Measurements from ENCODE around the gene DNASE1L3. TPM values are rescaled to one million over a fixed set of nuclear protein-coding genes. Genes with fewer than 3 reads are reported as not detected.

Gene DNASE1L3
- total RNA-seq, 4 donors from 2014 or later = 1.2 to 11.5 (median 2.4) TPM

DNA sequence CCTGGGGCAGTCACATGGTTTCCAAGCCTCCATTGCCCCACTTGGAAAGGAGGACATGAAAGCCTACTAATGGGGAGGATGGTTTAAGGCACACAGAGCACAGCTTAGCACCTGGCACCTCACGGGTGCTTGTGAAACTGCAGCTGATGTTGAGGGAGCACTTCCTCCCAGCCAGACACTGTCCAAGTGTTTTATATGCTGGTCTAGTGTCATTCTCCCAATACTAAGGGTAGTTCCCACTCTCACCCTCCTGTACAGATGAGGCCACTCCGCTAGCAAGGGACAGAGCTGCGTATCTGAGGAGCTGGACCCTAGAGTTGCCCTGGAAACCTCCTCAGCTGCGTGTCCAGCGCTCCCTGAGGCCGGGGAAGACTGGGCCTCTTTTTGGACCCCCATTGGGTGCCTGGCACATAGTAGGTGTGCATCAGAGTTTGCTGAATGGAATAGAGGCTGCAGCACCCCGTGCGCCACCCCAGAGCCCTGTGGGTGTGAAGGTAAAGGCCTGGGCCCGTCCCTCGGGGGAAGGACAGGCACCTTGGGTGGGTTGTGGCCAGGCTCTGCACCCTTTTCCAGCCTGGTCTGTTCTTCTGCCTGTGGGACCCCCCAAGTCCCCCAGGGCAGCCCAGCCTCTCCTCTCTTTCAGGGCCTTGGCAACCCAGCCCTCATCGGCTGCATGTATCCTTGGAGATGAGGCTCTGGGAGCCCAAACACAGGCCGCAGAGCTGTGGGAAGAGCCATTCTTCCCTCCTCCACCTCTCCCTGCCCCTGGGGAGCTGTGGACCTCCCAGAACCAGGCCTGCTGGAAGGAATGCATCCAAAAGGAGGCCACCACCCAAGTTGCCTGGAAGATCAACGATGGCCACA, 31.3 kb downstream of the DNASE1L3 start:
- TF ChIP-seq, protein P1, sequence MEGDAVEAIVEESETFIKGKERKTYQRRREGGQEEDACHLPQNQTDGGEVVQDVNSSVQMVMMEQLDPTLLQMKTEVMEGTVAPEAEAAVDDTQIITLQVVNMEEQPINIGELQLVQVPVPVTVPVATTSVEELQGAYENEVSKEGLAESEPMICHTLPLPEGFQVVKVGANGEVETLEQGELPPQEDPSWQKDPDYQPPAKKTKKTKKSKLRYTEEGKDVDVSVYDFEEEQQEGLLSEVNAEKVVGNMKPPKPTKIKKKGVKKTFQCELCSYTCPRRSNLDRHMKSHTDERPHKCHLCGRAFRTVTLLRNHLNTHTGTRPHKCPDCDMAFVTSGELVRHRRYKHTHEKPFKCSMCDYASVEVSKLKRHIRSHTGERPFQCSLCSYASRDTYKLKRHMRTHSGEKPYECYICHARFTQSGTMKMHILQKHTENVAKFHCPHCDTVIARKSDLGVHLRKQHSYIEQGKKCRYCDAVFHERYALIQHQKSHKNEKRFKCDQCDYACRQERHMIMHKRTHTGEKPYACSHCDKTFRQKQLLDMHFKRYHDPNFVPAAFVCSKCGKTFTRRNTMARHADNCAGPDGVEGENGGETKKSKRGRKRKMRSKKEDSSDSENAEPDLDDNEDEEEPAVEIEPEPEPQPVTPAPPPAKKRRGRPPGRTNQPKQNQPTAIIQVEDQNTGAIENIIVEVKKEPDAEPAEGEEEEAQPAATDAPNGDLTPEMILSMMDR (IDR thresholded peaks at IDR 0.05; ENCODE audit: low read depth) = no peak

DNA sequence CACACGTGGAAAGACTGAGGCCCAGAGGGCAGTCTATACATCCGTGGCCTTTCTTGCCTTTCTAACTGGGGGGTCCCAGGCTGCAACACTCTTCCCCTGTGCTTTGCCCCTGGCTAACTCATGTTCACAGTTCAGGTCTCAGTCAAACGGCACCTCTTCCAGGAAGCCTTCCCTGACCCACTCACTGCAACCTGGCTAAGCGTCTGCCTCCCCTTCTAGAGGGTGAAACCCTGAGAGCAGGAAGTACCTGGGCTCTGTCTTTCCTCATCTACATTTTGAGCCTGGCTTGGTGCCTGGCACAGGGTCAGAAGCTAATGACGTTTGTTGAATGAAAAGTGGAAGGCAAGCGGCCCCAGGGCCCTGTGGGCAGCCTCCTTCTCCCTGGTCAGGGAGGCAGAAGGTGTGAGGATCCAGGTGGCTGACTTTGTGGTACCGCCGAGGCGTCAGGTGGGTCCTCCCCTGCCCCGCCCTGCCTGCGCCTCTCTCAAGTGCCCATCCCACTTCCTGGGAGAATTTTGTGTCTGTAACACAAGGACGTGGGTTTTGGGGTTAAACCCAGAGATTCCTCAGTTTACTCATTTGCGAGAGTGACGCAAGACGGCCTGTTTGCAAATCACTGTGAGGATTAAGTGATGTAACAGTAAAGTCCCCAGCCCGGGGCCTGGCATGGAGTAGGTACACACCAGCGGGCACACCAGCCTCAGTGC, 32.1 kb downstream of the DNASE1L3 start:
- TF ChIP-seq, protein P1 (IDR thresholded peaks at IDR 0.05; ENCODE audit: low read depth) = no peak

- TF ChIP-seq, protein P1 (IDR thresholded peaks at IDR 0.05; ENCODE audit: low read depth) = no peak
Observed at GRCh38 chr3:58177747-58178527, 32.8 kb downstream of the DNASE1L3 start.

GRCh38 chr3:58176827-58177489, 33.8 kb downstream of the DNASE1L3 start:
- TF ChIP-seq, protein P1 (IDR thresholded peaks at IDR 0.05; ENCODE audit: low read depth) = no peak

GRCh38 chr3:58176185-58176530, 34.6 kb downstream of the DNASE1L3 start:
- TF ChIP-seq, protein P1 (IDR thresholded peaks at IDR 0.05; ENCODE audit: low read depth) = no peak

GRCh38 chr3:58175437-58176184, 35.2 kb downstream of the DNASE1L3 start:
- TF ChIP-seq, protein P1 (IDR thresholded peaks at IDR 0.05; ENCODE audit: low read depth) = no peak

Measured in subcutaneous adipose tissue (tissue), 4 donors.